ENCODE data around the gene CNR2.

The CNR2 gene

DNA sequence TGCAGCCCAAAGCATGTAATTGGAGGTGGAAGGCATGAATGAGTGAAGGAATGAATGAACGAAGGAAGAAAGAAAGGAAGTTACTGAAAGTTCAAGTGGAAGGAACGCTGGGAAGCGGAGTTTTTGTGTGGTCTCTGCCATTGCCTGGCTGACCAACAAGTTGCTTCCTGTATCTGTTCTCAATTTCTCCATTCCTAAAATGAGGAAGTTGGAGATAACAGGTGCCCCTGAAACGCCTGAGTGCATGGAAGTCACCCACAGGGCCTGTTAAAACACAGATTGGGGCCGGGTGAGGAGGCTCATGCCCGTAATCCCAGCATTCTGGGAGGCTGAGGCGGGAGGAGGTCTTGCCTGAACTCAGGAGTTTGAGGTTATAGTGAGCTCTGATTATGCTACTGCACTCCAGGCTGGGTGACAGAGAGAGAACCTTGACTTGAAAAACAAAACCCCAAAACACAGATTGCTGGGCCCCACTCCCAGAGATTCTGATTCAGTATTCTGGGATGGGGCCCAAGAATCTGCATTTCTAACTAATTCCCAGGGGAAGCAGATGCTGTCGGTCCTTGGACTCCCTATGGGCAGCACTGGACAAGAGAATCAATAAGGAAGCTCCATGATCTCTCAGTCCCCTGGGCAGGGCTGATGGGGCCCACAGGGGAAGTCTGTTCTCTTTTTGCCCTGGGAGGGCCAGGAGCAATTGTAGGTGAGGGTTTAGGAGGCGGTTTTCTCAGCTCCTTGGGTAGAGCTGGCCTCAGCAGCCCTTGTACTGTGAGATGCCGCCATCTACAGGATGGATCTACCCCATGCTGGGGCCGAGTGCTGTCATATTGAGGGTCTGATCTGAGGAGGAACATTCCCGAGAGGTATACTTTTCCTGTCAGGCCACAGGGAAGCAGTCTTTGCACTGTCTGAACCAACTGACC, 3.3 kb upstream of the CNR2 start:
- ChIA-PET CTCF (interaction anchor here (0.6 to 6.6 kb wide), 34 partner anchors 8 to 165 kb away, joined by 3 to 108 read pairs (median 5); partner anchors contain the start of genes HMGCL and LYPLA2), POLR2A (interaction anchor here (0.6 to 0.8 kb wide), 2 partner anchors 109 to 138 kb away, joined by 3 read pairs; partner anchors contain the start of gene PITHD1)
- H3K4me3 ChIP-seq (ENCODE audit: control insufficient read depth in 1 of 7, extremely low read depth in 1 of 7, insufficient read depth in 4 of 7, low read depth in 2 of 7, low read length in 6 of 7): peak overlapping the region in 4 of 7 experiments; percentile 23 to 43 (median 32)
- H3K9me3 ChIP-seq (ENCODE audit: control extremely low read depth in 1 of 5, control insufficient read depth in 4 of 5, insufficient read depth in 2 of 5, low read depth in 1 of 5, low read length in 4 of 5): no peaks in the 10 kb centered on the region
- peak; percentile 82 to 90 (median 87) for DNase-seq
- no peak overlapping the region for H3K27ac ChIP-seq (ENCODE audit: insufficient read depth in 1 of 2, low read depth in 1 of 2, low read length in 2 of 2, poor library complexity in 1 of 2, severe bottlenecking in 2 of 2)
- WGBS (ENCODE audit: insufficient coverage): 0% methylated on average over 7 of the region's 12 CpGs
- H3K4me1 ChIP-seq (ENCODE audit: control extremely low read depth in 1 of 4, control insufficient read depth in 4 of 4, insufficient read depth in 4 of 4, low read length in 3 of 4): peaks cover 21 to 87% (median 67%) of the 10 kb centered on the region in 4 experiments
- H3K36me3 ChIP-seq (ENCODE audit: control insufficient read depth in 4 of 4, insufficient read depth in 4 of 4, low read length in 3 of 4): no peaks in the 10 kb centered on the region
- H3K27me3 ChIP-seq (replicated peaks in 2 of 5; ENCODE audit: control insufficient read depth in 4 of 5, insufficient read depth in 5 of 5, low read length in 4 of 5): no peaks in the 10 kb centered on the region

DNA sequence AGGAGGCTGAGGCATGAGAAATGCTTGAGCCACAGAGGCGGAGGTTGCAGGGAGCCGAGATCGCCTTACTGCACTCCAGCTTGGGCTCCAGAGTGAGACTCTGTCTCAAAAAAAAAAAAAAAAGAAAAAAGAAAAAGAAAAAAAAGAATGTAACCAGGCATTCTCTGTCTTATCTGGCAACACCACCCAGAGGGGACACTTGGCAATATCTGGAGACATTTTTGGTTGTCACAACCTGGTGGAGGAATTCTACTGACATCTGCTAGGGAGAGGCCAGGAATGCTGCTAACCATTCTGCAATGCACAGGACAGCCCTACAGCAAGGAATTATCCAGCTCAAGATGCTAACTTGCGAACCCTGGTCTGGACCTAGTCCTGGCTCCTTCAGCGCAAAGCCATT, 2.3 kb upstream of the CNR2 start:
- peaks cover 18 to 89% (median 70%) of the 10 kb centered on the region in 4 experiments for H3K4me1 ChIP-seq (ENCODE audit: control extremely low read depth in 1 of 4, control insufficient read depth in 4 of 4, insufficient read depth in 4 of 4, low read length in 3 of 4)
- 81% methylated on average over 5 of the region's 5 CpGs for WGBS (ENCODE audit: insufficient coverage)
- no peaks in the 10 kb centered on the region for H3K9me3 ChIP-seq (ENCODE audit: control extremely low read depth in 1 of 5, control insufficient read depth in 4 of 5, insufficient read depth in 2 of 5, low read depth in 1 of 5, low read length in 4 of 5)
- no peak overlapping the region for H3K4me3 ChIP-seq (ENCODE audit: control insufficient read depth in 1 of 7, extremely low read depth in 1 of 7, insufficient read depth in 4 of 7, low read depth in 2 of 7, low read length in 6 of 7)
- CTCF ChIA-PET: interaction anchor here (1.0 to 6.6 kb wide), 10 partner anchors 9 to 140 kb away, joined by 3 to 108 read pairs (median 12); partner anchors contain the start of gene HMGCL
- H3K36me3 ChIP-seq (ENCODE audit: control insufficient read depth in 4 of 4, insufficient read depth in 4 of 4, low read length in 3 of 4): no peaks in the 10 kb centered on the region
- peak in 1 of 3 donors; percentile 40 for DNase-seq
- POLR2A ChIA-PET: no interaction called here
- H3K27ac ChIP-seq (ENCODE audit: insufficient read depth in 1 of 2, low read depth in 1 of 2, low read length in 2 of 2, poor library complexity in 1 of 2, severe bottlenecking in 2 of 2): no peak overlapping the region
- H3K27me3 ChIP-seq (replicated peaks in 2 of 5; ENCODE audit: control insufficient read depth in 4 of 5, insufficient read depth in 5 of 5, low read length in 4 of 5): no peaks in the 10 kb centered on the region

DNA sequence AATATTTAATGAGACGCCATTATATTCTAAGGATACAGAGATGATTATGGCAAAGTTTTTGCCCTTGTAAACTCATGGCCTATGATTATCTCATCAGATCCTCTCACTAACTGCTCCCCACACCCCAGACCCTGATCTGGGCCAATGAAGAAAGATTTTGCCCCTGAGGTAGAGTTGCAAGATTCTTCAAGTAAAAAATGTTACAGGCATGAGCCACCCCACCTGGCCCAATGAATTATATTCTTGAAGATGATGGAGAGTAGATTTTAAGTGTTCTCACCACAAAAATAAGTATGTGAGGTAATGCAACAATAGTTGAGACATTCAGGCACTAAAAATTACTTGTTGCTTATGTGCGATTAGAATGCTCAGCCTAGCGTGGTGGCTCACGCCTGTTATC, 1.8 kb upstream of the CNR2 start:
- Histone ChIP-seq H3K4me3 (ENCODE audit: control insufficient read depth in 1 of 7, extremely low read depth in 1 of 7, insufficient read depth in 4 of 7, low read depth in 2 of 7, low read length in 6 of 7) (no peak overlapping the region), H3K36me3 (ENCODE audit: control insufficient read depth in 4 of 4, insufficient read depth in 4 of 4, low read length in 3 of 4) (no peaks in the 10 kb centered on the region), H3K27me3 (replicated peaks in 2 of 5; ENCODE audit: control insufficient read depth in 4 of 5, insufficient read depth in 5 of 5, low read length in 4 of 5) (no peaks in the 10 kb centered on the region), H3K27ac (ENCODE audit: insufficient read depth in 1 of 2, low read depth in 1 of 2, low read length in 2 of 2, poor library complexity in 1 of 2, severe bottlenecking in 2 of 2) (no peak overlapping the region), H3K9me3 (ENCODE audit: control extremely low read depth in 1 of 5, control insufficient read depth in 4 of 5, insufficient read depth in 2 of 5, low read depth in 1 of 5, low read length in 4 of 5) (no peaks in the 10 kb centered on the region), H3K4me1 (ENCODE audit: control extremely low read depth in 1 of 4, control insufficient read depth in 4 of 4, insufficient read depth in 4 of 4, low read length in 3 of 4) (peaks cover 17 to 89% (median 66%) of the 10 kb centered on the region in 4 experiments)
- POLR2A ChIA-PET: no interaction called here
- CTCF ChIA-PET: interaction anchor here (2.2 to 6.6 kb wide), 4 partner anchors 9 to 112 kb away, joined by 12 to 108 read pairs (median 16); partner anchors contain the start of gene HMGCL
- 96% methylated on average over 3 of the region's 4 CpGs for WGBS (ENCODE audit: insufficient coverage)
- DNase-seq: no peak

DNA sequence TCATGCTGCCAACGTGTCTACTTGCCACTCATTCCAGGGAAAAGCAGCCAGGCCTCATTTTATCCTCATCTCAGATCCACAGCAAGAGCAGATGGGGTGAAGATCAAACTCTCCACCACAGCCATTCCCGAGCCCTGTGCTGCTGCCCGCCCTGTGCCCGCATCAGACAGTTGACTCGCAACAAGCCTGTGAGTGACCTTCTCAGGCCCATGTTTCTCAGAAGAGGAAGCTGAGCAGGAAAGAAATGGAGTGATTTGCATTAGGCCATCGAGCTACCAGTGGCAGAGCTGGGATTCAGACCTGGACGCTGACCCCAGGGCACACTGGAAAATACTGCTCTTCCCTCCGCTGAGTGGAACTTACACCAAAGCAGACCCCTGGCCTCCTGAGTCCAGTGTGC, 1.2 kb downstream of the CNR2 start:
- 88% methylated on average over 8 of the region's 8 CpGs for WGBS (ENCODE audit: insufficient coverage)
- ChIA-PET POLR2A (no interaction called here), CTCF (interaction anchor here (1.0 to 1.4 kb wide), 3 partner anchors 102 to 110 kb away, joined by 3 to 5 read pairs (median 3); no protein-coding TSS in a partner anchor)
- H3K4me1 ChIP-seq (ENCODE audit: control extremely low read depth in 1 of 4, control insufficient read depth in 4 of 4, insufficient read depth in 4 of 4, low read length in 3 of 4): peaks cover 27 to 95% (median 77%) of the 10 kb centered on the region in 4 experiments
- no peaks in the 10 kb centered on the region for H3K36me3 ChIP-seq (ENCODE audit: control insufficient read depth in 4 of 4, insufficient read depth in 4 of 4, low read length in 3 of 4)
- DNase-seq: no peak
- no peak overlapping the region for H3K27ac ChIP-seq (ENCODE audit: insufficient read depth in 1 of 2, low read depth in 1 of 2, low read length in 2 of 2, poor library complexity in 1 of 2, severe bottlenecking in 2 of 2)
- H3K4me3 ChIP-seq (ENCODE audit: control insufficient read depth in 1 of 7, extremely low read depth in 1 of 7, insufficient read depth in 4 of 7, low read depth in 2 of 7, low read length in 6 of 7): peak overlapping the region in 1 of 7 experiments; percentile 63
- H3K9me3 ChIP-seq (ENCODE audit: control extremely low read depth in 1 of 5, control insufficient read depth in 4 of 5, insufficient read depth in 2 of 5, low read depth in 1 of 5, low read length in 4 of 5): no peaks in the 10 kb centered on the region
- H3K27me3 ChIP-seq (replicated peaks in 2 of 5; ENCODE audit: control insufficient read depth in 4 of 5, insufficient read depth in 5 of 5, low read length in 4 of 5): no peaks in the 10 kb centered on the region

DNA sequence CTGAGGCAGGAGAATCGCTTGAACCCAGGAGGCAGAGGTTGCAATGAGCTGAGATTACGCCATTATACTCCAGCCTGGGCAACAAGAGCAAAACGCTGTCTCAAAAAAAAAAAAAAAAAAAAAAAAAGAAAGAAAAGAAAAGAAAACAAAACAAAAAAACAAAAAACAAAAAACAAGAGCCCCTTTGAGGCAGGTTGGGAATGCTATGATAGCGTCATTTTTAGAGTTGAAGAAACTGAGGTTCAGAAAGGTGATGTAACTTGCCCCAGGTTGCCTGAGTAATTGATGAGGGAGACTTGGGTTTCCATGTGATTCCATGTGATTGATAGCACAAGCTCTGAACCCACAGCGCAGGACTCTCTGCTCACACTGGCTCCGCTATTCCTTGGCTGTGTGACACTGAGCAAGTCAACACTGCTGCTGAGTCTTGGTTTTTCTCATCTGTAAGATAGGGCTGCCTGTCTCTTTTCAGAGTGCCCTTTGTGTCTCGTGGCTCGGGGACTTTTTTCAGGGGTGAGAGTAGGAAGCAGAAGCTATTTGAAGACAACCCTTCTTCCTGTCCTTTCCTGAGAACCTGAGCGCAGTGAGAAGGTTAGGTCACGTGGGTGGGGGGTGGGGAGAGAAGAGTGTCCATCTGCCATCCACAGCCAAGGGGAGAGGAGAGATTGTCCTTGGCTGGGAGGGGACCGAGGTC, 2.5 kb downstream of the CNR2 start:
- H3K4me1 ChIP-seq (ENCODE audit: control extremely low read depth in 1 of 4, control insufficient read depth in 4 of 4, insufficient read depth in 4 of 4, low read length in 3 of 4): peaks cover 24 to 91% (median 65%) of the 10 kb centered on the region in 4 experiments
- WGBS (ENCODE audit: insufficient coverage): 58% methylated on average over 6 of the region's 11 CpGs
- DNase-seq: no peak
- POLR2A ChIA-PET: interaction anchor here (1.2 kb wide), 1 partner anchor 13 kb away, joined by 4 read pairs; no protein-coding TSS in a partner anchor
- CTCF ChIA-PET: interaction anchor here (0.8 to 2.5 kb wide), 4 partner anchors 100 to 139 kb away, joined by 3 to 12 read pairs (median 5); no protein-coding TSS in a partner anchor
- H3K27ac ChIP-seq (ENCODE audit: insufficient read depth in 1 of 2, low read depth in 1 of 2, low read length in 2 of 2, poor library complexity in 1 of 2, severe bottlenecking in 2 of 2): no peak overlapping the region
- peaks cover 0 to 2% (median 0%) of the 10 kb centered on the region in 4 experiments for H3K36me3 ChIP-seq (ENCODE audit: control insufficient read depth in 4 of 4, insufficient read depth in 4 of 4, low read length in 3 of 4)
- peak overlapping the region in 1 of 7 experiments; percentile 4 for H3K4me3 ChIP-seq (ENCODE audit: control insufficient read depth in 1 of 7, extremely low read depth in 1 of 7, insufficient read depth in 4 of 7, low read depth in 2 of 7, low read length in 6 of 7)
- H3K9me3 ChIP-seq (ENCODE audit: control extremely low read depth in 1 of 5, control insufficient read depth in 4 of 5, insufficient read depth in 2 of 5, low read depth in 1 of 5, low read length in 4 of 5): no peaks in the 10 kb centered on the region
- H3K27me3 ChIP-seq (replicated peaks in 2 of 5; ENCODE audit: control insufficient read depth in 4 of 5, insufficient read depth in 5 of 5, low read length in 4 of 5): peaks cover 0 to 1% (median 0%) of the 10 kb centered on the region in 5 experiments

DNA sequence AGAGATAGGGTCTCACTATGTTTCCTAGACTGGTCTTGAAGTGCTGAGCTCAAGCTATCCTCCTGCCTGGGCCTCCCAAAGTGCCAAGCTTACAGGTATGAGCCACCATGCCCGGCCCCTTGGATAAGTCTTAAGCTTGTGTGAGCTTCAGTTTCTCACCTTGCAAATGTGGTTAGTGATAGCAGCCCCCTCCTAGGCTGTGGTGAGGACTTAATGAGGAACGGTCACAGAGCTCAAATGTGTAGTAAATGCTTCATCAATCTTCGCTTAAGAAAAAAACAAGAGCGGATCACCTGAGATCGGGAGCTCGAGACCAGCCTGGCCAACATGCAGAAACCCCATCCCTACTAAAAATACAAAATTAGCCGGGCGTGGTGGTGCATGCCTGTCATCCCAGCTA, 3.0 kb downstream of the CNR2 start:
- Histone ChIP-seq H3K9me3 (ENCODE audit: control extremely low read depth in 1 of 5, control insufficient read depth in 4 of 5, insufficient read depth in 2 of 5, low read depth in 1 of 5, low read length in 4 of 5) (no peaks in the 10 kb centered on the region), H3K27ac (ENCODE audit: insufficient read depth in 1 of 2, low read depth in 1 of 2, low read length in 2 of 2, poor library complexity in 1 of 2, severe bottlenecking in 2 of 2) (no peak overlapping the region), H3K4me1 (ENCODE audit: control extremely low read depth in 1 of 4, control insufficient read depth in 4 of 4, insufficient read depth in 4 of 4, low read length in 3 of 4) (peaks cover 24 to 88% (median 61%) of the 10 kb centered on the region in 4 experiments), H3K36me3 (ENCODE audit: control insufficient read depth in 4 of 4, insufficient read depth in 4 of 4, low read length in 3 of 4) (peaks cover 0 to 2% (median 0%) of the 10 kb centered on the region in 4 experiments), H3K27me3 (replicated peaks in 2 of 5; ENCODE audit: control insufficient read depth in 4 of 5, insufficient read depth in 5 of 5, low read length in 4 of 5) (peaks cover 0 to 2% (median 0%) of the 10 kb centered on the region in 5 experiments), H3K4me3 (ENCODE audit: control insufficient read depth in 1 of 7, extremely low read depth in 1 of 7, insufficient read depth in 4 of 7, low read depth in 2 of 7, low read length in 6 of 7) (no peak overlapping the region)
- 94% methylated on average over 4 of the region's 8 CpGs for WGBS (ENCODE audit: insufficient coverage)
- CTCF ChIA-PET: interaction anchor here (0.8 to 2.5 kb wide), 5 partner anchors 17 to 138 kb away, joined by 3 to 12 read pairs (median 3); no protein-coding TSS in a partner anchor
- DNase-seq: no peak
- POLR2A ChIA-PET: interaction anchor here (0.7 to 1.2 kb wide), 2 partner anchors 13 to 79 kb away, joined by 3 to 4 read pairs; no protein-coding TSS in a partner anchor
